Measurements from ENCODE around the gene TWIST2.

DNA sequence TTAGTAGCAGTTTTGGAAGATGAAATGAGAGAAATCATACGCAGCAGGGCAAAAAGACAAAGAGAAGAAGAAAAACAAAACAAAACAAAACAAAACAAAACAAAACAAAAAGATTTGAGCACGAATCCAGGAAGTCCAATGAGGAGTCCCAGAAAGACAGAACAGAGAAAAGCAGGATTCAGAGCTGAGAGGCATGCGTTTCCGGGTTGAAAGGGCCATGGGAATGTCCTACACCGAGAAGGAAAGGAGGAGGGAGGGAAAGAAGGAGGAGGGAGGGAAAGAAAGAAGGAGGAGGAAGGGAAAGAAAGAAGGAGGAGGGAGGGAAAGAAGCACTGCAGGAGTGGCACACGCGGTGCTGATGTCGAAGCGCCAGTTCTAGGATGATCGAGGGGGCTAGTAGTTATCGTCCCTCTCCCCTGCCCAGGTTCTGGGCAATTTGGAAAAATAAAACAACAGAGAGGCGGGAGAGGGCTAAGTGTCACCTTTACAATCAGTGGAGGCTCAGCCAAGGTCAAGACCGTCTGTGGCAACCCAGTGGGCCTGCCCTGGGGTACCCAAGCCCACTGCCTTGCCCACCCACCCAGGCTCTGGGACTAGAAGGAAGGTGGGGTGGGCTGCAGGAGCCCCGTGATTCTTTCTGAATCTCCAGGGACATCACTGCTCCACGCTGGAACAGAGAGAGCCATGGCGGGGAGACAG, 68.4 kb downstream of the TWIST2 start:
- TF ChIP-seq, protein P1, sequence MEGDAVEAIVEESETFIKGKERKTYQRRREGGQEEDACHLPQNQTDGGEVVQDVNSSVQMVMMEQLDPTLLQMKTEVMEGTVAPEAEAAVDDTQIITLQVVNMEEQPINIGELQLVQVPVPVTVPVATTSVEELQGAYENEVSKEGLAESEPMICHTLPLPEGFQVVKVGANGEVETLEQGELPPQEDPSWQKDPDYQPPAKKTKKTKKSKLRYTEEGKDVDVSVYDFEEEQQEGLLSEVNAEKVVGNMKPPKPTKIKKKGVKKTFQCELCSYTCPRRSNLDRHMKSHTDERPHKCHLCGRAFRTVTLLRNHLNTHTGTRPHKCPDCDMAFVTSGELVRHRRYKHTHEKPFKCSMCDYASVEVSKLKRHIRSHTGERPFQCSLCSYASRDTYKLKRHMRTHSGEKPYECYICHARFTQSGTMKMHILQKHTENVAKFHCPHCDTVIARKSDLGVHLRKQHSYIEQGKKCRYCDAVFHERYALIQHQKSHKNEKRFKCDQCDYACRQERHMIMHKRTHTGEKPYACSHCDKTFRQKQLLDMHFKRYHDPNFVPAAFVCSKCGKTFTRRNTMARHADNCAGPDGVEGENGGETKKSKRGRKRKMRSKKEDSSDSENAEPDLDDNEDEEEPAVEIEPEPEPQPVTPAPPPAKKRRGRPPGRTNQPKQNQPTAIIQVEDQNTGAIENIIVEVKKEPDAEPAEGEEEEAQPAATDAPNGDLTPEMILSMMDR (IDR thresholded peaks at IDR 0.05), result no peak
- TF ChIP-seq EP300 (IDR thresholded peaks at IDR 0.05), result no peak

All from esophagus muscularis mucosa (tissue), 3 donors.